LoVo (cell line): ENCODE results near the gene SLC16A7.
"Not testable (repeated sequence)": the region's sequence is repeated elsewhere in the genome, so short reads cannot be mapped to it uniquely, and the experiment has no call there.

Source experiments
- DNase-seq: peaks from one replicate; pipeline ENCODE4 v3.0.0-alpha.2; 2016; ENCODE audit warnings: low spot score

Gene SLC16A7

GRCh38 chr12:59595883-59596540, at the start of gene SLC16A7:
TSS of gene SLC16A7 (plus strand) at chr12:59596029. CDS start at chr12:59704802, 108,773 bp downstream.
- DNase-seq, result no peak

GRCh38 chr12:59548930-59549329, 46.9 kb upstream of the SLC16A7 start:
- no peak for DNase-seq

- DNase-seq, result no peak
These were observed 36.1 kb upstream of the SLC16A7 start for GRCh38 chr12:59559696-59560095.

GRCh38 chr12:59570145-59570544, 25.7 kb upstream of the SLC16A7 start:
- DNase-seq, result peak; percentile 21

GRCh38 chr12:59574406-59574805, 21.4 kb upstream of the SLC16A7 start:
- no peak for DNase-seq

- DNase-seq, result no peak
These were observed 20.0 kb upstream of the SLC16A7 start for GRCh38 chr12:59575826-59576225.

GRCh38 chr12:59578254-59578653, 17.6 kb upstream of the SLC16A7 start:
- no peak for DNase-seq

GRCh38 chr12:59579631-59580030, 16.2 kb upstream of the SLC16A7 start:
- DNase-seq, result no peak

- no peak for DNase-seq
These were observed 15.8 kb upstream of the SLC16A7 start for GRCh38 chr12:59580050-59580449.

- no peak for DNase-seq
These were observed 12.7 kb upstream of the SLC16A7 start for GRCh38 chr12:59583003-59583712.

- DNase-seq, result no peak
These were observed 8.1 kb upstream of the SLC16A7 start for GRCh38 chr12:59587710-59588109.

- DNase-seq, result no peak
These were observed 2.1 kb upstream of the SLC16A7 start for GRCh38 chr12:59593761-59594160.

- no peak for DNase-seq
These were observed 807 bp upstream of the SLC16A7 start for GRCh38 chr12:59594943-59595500.

GRCh38 chr12:59595565-59595882, 305 bp upstream of the SLC16A7 start:
- no peak for DNase-seq

- DNase-seq, result no peak
These were observed 1.6 kb downstream of the SLC16A7 start for GRCh38 chr12:59597385-59597781.

- no peak for DNase-seq
These were observed 4.3 kb downstream of the SLC16A7 start for GRCh38 chr12:59600171-59600570.

GRCh38 chr12:59603754-59604153, 7.9 kb downstream of the SLC16A7 start:
- no peak for DNase-seq

- not testable (repeated sequence) for DNase-seq
These were observed 17.1 kb downstream of the SLC16A7 start for GRCh38 chr12:59612823-59613434.

- DNase-seq, result no peak
These were observed 19.8 kb downstream of the SLC16A7 start for GRCh38 chr12:59615392-59616165.

- DNase-seq, result no peak
These were observed 23.8 kb downstream of the SLC16A7 start for GRCh38 chr12:59619461-59620240.

- DNase-seq, result no peak
These were observed 24.5 kb downstream of the SLC16A7 start for GRCh38 chr12:59620326-59620725.
